Stimulated activated CD4-positive, alpha-beta T cell treated with anti-CD3 and anti-CD28 coated beads, Interleukin-4, amount 100 ng/mL, for 4 hours (primary cell): ENCODE data around the gene ASAP2.

Source experiments
- DNase-seq, 2 experiments: peaks; one replicate each; pipeline ENCODE4 v3.0.0-alpha.2; 2020

ASAP2 gene

GRCh38 chr2:9232166-9232479 lies 25.5 kb downstream of the ASAP2 start:
- DNase-seq, result no peak

- DNase-seq, result no peak
These were observed 26.3 kb downstream of the ASAP2 start for GRCh38 chr2:9232886-9233285.

- no peak for DNase-seq
These were observed 28.1 kb downstream of the ASAP2 start for GRCh38 chr2:9234680-9235146.

- DNase-seq, result no peak
These were observed 28.8 kb downstream of the ASAP2 start for GRCh38 chr2:9235147-9236044.

- no peak for DNase-seq
These were observed 29.4 kb downstream of the ASAP2 start for GRCh38 chr2:9236045-9236344.

- no peak for DNase-seq
These were observed 30.3 kb downstream of the ASAP2 start for GRCh38 chr2:9236867-9237266.

GRCh38 chr2:9237831-9238230 lies 31.2 kb downstream of the ASAP2 start:
- no peak for DNase-seq

- DNase-seq, result no peak
These were observed 32.1 kb downstream of the ASAP2 start for GRCh38 chr2:9238591-9239326.

- DNase-seq, result no peak
These were observed 33.0 kb downstream of the ASAP2 start for GRCh38 chr2:9239616-9240015.

- DNase-seq, result no peak
These were observed 34.1 kb downstream of the ASAP2 start for GRCh38 chr2:9240745-9241144.

- no peak for DNase-seq
These were observed 34.6 kb downstream of the ASAP2 start for GRCh38 chr2:9241233-9241632.

GRCh38 chr2:9243357-9243756 lies 36.7 kb downstream of the ASAP2 start:
- DNase-seq, result no peak

GRCh38 chr2:9244985-9245544 lies 38.5 kb downstream of the ASAP2 start:
- DNase-seq, result no peak

GRCh38 chr2:9247177-9247576 lies 40.6 kb downstream of the ASAP2 start:
- DNase-seq, result no peak

GRCh38 chr2:9247786-9248185 lies 41.2 kb downstream of the ASAP2 start:
- no peak for DNase-seq

- DNase-seq, result no peak
These were observed 41.8 kb downstream of the ASAP2 start for GRCh38 chr2:9248363-9248762.

- DNase-seq, result no peak
These were observed 42.6 kb downstream of the ASAP2 start for GRCh38 chr2:9249020-9249800.

- DNase-seq, result no peak
These were observed 43.5 kb downstream of the ASAP2 start for GRCh38 chr2:9250091-9250490.

GRCh38 chr2:9250498-9251153 lies 44.0 kb downstream of the ASAP2 start:
- DNase-seq, result no peak

- DNase-seq, result no peak
These were observed 44.8 kb downstream of the ASAP2 start for GRCh38 chr2:9251154-9252001.

- no peak for DNase-seq
These were observed 45.4 kb downstream of the ASAP2 start for GRCh38 chr2:9252002-9252357.

GRCh38 chr2:9255416-9255815 lies 48.8 kb downstream of the ASAP2 start:
- no peak for DNase-seq
